Adrenal gland (tissue), 5 donors: ENCODE data around the gene ESRRB.

Experiments used
- POLR2A ChIP-seq, 2 donors: fragments of 450-650 bp; IDR thresholded peaks; one replicate each; pipeline ENCODE4 v1.6.1; 2017; ENCODE audit warnings: antibody characterized with exemption in 2 of 2, mild to moderate bottlenecking in 2 of 2, moderate library complexity in 1 of 2
- TF ChIP-seq, protein P1 (sequence below), 6 experiments: fragments of 450-650 bp in 4 of 6; fragments of 200-600 bp in 2 of 6; sonication (generic) in 1 of 6; IDR thresholded peaks; 1 replicate in 5 of 6; 2 replicates in 1 of 6; pipeline versions ENCODE4 v1.5.1 to v1.8.0; 2016 to 2021; ENCODE audit warnings: antibody characterized with exemption in 6 of 6, mild to moderate bottlenecking in 2 of 6, moderate library complexity in 1 of 6
- donor health status: DM: no; HTN: no; CAD: no.

DNA sequence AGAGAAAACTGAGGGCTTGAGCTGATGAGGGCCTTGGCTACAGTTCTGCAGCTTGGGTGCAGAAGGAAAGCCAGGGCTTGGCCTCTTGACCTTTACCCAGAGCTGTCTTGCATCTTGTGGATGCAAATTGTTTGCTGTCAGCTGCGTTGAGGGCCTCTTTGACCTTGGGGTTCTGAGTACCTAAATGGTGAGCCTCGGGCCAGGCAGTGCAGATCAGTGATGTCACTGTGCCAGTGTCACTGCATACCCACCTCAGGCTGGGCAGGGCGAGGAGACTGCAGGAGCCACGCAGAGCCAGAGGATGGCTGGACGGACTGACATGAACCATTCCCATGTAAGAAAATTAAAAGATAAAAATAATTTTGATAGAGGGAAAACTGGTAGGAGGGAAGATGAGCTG, 18.6 kb downstream of the ESRRB start:
- TF ChIP-seq, protein P1, sequence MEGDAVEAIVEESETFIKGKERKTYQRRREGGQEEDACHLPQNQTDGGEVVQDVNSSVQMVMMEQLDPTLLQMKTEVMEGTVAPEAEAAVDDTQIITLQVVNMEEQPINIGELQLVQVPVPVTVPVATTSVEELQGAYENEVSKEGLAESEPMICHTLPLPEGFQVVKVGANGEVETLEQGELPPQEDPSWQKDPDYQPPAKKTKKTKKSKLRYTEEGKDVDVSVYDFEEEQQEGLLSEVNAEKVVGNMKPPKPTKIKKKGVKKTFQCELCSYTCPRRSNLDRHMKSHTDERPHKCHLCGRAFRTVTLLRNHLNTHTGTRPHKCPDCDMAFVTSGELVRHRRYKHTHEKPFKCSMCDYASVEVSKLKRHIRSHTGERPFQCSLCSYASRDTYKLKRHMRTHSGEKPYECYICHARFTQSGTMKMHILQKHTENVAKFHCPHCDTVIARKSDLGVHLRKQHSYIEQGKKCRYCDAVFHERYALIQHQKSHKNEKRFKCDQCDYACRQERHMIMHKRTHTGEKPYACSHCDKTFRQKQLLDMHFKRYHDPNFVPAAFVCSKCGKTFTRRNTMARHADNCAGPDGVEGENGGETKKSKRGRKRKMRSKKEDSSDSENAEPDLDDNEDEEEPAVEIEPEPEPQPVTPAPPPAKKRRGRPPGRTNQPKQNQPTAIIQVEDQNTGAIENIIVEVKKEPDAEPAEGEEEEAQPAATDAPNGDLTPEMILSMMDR (IDR thresholded peaks at IDR 0.05): no peak
- TF ChIP-seq POLR2A (IDR thresholded peaks at IDR 0.05): no peak
